Activated T-helper 9 cell treated with anti-CD3 and anti-CD28 coated beads, Interleukin-2, amount 50 U/mL, for 16 hours (primary cell): ENCODE measurements around the gene HBB.

Experiments
- DNase-seq: peaks from one replicate; pipeline ENCODE4 v3.0.0-alpha.2; 2020; ENCODE audit warnings: low read depth

Gene HBB

DNA sequence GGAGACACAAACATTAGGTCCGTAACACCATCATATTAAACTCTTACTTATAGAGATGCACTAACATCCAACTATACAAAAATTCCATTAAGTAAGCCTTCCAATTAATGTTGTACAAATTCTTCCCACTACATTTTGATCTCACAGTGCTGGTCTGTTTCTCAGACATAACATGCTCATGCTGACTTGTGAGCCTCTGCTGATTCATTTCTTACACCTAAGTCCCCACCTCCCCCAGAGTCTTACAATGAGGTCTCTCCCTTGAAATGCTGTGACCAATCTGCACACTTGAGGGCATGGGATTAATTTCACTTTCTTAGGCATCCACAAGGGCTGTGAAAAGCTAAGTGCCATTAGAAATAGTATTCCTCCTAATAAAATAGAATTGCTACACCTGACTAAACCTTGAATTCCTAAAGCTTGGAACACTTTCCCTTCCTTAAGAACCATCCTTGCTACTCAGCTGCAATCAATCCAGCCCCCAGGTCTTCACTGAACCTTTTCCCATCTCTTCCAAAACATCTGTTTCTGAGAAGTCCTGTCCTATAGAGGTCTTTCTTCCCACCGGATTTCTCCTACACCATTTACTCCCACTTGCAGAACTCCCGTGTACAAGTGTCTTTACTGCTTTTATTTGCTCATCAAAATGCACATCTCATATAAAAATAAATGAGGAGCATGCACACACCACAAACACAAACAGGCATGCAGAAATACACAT lies 20.8 kb upstream of the HBB start:
- DNase-seq = no peak

DNA sequence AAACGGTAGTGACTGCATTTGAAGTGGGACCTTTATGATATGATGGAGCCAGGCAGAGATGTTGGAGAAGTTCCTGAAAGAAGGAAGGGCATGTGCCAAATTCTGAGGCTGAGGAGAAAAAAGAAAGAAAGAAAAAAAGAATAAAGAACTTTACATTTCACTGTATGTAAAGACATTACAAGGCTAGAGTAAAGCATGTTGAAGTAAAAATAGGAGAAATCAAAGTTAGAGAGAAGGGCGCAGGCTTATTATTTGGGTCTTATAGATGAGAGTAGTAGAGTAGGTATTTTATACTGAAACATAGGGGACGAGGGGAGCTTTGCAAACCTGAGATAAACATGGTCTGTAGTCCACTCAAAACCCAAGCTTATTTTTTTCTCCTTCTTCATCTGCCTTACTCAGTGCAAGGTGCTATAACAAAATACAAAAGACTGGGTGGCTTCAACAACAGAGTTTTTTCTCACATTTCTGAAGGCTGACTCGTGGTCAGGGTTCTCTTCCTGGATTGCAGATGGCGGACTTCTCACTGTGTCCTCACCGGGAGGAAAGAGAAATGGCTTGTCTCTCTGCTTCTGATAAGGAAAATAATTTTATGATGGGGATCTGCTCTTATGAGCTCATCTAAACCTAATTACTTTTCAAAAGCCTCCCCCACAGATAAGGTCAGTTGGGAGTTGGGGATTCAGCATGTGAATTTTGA lies 20.1 kb upstream of the HBB start:
- no peak for DNase-seq

DNA sequence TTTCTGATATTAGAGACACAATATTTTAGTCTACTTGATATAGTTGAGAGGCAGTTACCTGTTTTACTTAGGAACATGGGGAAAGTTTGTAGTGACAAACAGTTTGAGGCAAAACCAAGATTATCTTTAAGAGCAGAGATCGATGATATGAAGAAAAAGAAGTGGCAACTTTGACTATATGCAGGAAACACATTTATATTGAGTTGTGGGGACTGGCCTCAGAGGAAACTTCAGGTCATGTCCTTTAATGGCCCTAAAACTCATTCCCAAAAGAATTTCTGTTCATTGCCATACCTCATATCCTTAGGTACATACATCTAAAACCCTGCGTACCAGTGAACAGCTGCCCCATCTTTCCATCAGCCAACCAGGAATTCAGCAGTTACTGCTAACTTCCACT lies 18.3 kb upstream of the HBB start:
- no peak for DNase-seq

DNA sequence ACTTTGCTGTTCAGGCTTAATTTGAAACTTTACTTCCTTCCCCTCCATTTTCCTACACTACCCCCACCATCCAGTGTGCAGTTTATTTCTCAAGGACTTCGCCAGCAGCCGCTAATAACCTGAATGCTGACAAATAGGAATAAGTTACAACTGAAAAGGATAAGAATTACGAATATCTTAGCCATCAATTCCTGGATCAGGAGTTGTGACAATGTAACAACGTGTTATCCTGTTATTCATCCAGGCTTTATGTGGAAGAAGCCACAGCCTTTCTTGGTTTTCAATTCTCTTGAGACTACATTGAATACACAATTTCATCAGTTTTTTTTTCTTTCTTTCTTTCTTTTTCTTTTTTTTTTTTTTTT lies 16.9 kb upstream of the HBB start:
- DNase-seq = no peak

DNA sequence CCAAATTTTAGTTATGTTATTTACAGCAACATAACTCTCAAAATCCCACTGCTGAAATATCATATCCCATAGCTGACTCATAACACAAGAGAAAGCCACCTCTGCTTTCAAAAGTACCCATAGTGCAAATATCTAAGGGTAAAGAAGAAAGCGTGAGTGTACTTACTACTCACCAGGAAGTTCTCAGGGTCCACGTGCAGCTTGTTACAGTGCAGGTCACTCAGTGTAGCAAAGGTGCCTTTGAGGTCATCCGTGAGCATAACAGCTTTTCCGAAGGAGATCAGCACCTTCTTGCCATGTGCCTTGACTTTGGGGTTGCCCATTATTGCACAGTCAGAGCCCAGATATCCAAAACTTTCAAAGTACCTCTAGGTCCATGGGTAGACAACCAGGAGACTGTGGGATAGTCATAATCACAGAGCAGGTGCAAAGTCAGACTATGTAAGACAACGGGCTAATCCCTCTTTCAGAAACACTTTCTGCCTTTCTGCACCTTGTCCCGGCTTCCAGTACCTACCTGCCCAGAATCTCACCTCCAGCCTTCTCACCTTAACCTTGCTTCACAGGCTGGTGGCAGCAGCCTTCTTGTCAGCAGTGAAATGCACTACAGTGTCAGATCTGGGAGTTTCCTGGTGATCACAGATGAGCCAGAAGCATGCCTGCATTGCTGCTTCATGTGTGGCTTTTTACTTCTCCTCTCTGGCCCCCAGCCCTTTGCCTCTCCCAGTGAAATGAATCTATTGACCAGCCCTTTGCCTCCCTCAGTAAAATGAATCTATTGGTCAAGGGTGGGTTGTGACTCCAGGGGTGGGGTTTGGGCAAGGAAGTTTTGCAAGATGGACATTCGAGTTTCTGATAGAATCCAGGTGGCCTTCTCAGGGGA lies 16.3 kb upstream of the HBB start:
- no peak for DNase-seq

DNA sequence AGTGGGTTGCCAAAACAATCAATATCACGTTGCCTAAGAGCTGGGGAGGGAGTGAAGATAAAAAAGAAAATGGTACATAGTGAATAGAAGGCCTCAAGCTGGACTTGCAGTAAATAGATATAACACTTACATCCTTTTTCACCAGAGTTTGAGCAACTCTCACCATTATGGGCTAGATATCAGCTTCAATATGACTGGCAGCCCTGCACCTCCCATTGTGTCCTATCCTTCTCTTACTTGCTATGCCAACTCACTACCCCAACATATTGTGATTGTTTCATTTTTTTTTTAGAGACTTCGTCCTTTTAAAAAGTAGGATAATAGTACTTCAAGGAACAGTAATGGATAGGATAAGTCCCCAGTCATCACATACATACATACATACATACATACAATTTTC lies 15.3 kb upstream of the HBB start:
- DNase-seq = no peak

DNA sequence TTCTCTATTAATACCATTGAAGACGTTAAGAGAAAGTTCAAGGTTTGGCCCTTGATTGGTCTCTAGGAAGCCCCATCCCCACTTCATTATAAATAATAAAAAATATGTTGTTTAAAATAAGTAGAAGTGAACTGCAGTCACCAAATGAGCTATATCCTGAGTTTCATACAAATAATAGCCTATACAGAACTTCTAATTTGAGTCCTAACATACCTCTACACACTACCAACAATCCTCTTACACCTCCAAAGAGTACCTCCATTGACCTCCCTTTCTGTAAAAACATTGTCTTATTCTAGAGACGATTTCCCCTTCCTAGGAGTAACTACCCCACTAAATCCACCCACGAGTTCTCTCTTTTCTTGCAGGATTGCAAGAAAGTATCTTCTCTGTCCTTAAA lies 14.6 kb upstream of the HBB start:
- DNase-seq = no peak

DNA sequence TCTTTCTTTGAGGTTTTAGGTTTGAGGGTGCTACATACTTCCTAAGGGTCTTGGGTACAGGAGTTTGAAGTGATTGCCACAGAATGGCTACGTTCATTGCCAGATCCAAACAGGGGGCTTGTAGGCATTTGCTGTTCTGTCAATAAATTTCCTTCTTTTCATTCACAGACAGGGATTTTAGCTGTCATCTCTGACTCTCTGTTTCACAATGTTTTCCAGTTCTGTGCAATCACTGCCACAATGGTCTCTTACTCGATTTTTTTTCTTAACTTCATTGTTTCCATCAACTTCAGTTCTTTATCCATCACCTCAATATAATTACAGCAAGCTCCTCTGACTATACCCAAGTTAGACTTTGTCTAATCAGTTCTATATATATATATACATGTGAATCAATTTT lies 13.6 kb upstream of the HBB start:
- DNase-seq = no peak

DNA sequence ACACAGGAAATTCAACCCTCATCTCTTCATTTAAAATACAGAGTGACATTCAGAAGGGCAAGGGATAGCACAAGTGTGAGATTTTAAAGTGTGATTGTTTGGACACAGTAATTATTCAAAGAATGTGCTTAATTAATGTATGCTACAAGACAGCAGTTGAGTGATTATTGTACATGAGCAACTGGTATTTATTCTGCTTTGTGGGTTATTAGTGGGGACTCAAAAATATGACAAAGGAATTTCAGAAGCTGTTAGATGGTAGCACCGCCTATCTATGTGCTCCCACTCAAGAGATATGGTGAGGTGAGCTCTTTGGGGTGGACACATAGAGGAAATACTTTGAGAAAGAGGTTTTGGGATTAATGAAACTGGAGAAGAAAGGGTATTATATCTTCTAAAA lies 13.2 kb upstream of the HBB start:
- DNase-seq = no peak

DNA sequence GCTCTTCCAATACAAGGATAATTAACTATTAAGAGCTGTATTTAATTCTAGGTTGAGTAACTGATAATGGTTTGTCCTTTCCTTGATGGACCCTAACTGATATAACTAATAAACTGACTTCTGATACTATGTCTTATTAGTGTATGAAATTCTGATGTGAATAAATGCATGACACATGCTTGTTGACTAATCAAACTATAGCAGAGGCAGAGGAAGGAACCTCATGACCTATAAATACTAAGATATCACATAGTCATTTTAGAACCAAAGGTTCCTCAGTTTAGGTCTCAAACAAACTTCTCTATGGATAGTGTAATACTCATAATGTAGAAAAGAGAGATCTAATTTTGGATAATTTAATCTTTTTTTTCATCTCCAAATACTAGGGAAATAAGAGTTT lies 12.2 kb upstream of the HBB start:
- no peak for DNase-seq

DNA sequence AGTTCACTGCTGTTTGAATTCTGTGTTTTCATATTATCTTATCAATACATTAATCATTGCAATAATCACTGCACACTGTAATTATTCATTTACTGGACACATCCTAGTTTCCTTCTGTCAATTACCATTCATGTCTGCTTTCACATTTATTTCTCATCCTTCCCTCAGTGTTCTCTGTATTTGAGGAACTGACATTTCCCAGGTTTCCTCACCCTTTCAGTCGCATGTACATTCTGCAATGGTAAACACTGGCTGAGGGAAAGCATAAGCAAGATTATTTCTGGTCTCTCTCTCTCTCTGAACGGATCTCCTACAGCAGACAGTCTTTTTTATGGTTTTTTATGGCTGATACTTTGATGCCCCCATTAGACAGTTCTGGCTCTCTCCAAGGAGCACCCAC lies 11.6 kb upstream of the HBB start:
- DNase-seq = no peak

DNA sequence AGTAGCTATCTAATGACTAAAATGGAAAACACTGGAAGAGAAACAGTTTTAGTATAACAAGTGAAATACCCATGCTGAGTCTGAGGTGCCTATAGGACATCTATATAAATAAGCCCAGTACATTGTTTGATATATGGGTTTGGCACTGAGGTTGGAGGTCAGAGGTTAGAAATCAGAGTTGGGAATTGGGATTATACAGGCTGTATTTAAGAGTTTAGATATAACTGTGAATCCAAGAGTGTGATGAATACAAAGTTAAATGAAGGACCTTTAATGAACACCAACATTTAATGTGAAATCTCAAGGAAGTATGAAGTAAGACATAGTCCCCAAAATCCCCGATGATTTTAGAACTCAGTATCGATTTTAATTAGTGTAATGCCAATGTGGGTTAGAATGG lies 10.5 kb upstream of the HBB start:
- no peak for DNase-seq

DNA sequence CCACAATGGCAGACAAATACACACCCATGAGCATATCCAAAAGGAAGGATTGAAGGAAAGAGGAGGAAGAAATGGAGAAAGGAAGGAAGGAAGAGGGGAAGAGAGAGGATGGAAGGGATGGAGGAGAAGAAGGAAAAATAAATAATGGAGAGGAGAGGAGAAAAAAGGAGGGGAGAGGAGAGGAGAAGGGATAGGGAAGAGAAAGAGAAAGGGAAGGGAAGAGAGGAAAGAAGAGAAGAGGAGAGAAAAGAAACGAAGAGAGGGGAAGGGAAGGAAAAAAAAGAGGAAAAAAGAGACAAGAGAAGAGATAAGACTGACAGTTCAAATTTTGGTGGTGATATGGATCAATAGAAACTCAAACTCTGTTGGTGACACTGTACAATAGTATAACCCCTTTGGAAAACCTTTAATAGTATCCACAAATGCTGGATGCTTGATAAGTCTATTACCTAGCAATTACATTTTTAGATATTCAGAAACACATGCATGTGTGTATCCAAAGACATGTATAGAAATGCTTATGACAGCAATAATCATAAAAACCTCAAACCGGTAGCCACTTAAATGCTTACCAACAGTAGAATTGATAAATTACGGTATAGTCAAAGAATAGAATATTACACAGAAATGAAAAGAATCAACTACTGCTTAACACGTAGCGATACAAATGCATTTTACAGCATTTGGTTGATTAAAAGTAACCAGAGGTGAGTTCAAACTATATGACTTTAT lies 8.7 kb upstream of the HBB start:
- no peak for DNase-seq

DNA sequence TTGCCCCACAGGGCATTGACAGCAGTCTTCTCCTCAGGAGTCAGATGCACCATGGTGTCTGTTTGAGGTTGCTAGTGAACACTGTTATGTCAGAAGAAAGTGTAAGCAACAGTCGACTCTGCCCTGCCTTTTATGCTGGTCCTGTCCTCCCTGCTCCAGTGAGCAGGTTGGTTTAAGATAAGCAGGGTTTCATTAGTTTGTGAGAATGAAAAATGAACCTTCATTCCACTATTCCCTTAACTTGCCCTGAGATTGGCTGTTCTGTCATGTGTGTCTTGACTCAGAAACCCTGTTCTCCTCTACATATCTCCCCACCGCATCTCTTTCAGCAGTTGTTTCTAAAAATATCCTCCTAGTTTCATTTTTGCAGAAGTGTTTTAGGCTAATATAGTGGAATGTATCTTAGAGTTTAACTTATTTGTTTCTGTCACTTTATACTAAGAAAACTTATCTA lies 7.5 kb upstream of the HBB start, which contains the start of gene HBD:
TSS of gene HBD (minus strand) at position 103 of the 454 bp plus-strand sequence. CDS start at position 53, 50 bp downstream.
- DNase-seq = no peak

DNA sequence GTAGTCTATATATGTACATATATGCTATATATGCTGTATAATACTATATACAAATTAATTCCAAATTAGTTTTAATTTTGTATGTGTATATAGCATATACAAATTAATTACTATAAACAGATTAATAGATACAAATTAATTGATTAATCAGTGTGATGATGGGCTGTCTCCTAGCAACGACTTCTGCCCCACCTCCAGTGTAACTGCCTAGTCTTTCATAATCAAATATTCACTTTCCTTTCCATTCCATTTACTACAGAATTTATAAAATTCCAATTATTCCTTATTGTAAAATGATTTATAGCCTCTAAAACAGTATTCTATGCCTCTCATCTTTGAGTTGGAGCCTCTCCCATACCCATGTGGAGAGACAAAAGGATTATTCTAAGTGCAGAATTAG lies 6.4 kb upstream of the HBB start:
- no peak for DNase-seq

DNA sequence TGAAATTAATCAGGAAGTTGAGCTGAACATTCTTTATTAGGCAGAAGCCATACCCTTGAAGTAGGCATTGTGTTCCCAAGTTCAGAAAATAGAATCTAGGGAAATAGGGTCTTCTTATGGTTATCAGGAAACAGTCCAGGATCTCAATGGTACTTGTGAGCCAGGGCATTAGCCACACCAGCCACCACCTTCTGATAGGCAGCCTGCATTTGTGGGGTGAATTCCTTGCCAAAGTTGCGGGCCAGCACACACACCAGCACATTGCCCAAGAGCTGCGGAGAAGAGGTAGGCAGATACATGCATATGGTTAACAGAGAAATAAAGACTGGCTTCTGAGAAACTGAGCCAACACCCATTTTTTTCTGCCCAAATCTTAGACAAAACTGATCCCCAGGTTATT lies 6.0 kb upstream of the HBB start:
- no peak for DNase-seq

DNA sequence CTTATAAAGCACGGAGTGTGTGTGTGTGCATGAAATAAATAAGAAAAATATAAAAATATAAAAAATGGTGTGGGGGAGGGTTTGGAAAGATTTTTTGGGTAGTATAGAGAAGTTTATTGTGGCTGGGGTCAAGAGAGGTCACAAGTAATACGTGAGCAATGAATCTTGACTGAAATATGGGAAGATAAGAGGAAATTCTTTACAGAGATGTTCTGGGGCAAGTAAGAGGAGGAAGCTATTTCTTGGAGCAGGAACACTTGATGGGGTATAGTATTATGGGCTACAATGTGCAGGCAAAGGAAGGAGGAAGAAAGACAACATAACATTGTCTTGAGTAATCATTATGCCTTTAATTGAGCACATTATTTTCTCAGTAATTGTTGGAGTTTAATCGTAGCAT lies 5.3 kb upstream of the HBB start:
- DNase-seq = no peak

DNA sequence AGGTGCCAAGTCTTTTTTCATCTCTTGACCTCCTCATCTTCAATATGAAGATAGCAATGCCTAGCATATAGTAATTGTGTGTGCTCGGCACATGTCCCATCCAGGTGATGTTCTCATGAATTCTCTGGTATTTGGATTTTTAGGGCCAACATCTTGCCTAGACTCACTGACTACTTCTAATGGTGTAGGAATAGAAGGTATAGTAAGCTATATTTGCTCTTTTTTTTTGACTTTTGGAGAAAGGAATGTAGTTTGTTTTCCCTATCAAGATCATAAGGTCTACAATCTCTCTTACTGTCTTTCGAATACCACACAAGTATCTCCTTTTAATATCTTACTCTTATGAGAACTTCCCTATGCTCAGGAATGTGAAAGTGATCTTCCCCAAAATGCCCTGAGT lies 4.2 kb upstream of the HBB start:
- DNase-seq = no peak

DNA sequence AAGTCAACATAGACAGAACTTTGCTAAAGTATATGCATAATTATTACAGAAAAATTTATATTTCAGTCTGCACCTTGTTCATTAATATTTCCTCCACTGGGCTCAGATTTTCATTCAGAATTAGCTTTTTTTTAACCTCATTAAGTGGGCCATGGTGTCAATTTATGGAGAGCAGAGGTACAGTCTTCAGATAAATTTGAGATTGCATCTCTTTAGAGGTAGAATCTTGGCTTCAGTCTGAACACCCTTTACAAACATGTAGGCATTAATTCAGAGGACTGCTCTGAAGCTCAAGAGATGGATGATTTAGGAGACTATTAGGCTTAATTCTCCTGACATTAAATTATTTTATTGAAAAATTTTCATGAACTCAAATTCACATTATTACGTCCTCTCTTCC lies 3.4 kb upstream of the HBB start:
- DNase-seq = no peak

DNA sequence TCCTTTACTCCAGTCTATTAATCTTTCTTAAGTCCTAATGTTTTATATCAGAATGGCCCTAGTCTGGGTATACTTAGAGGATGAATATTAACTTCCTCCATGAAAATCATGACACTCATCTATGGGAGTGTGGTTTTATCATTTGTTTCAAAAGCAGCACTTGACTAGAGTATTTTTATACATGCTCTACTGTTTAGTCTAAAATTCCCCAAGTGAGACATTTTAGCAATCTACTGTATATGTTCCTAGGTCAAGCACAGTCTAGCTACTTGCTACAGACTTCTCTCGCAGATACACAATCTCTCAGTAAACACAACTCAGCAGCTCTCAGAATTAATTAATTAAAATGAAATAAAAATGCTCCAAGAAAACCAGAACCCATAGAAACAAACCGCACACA lies 2.9 kb upstream of the HBB start:
- DNase-seq = no peak

DNA sequence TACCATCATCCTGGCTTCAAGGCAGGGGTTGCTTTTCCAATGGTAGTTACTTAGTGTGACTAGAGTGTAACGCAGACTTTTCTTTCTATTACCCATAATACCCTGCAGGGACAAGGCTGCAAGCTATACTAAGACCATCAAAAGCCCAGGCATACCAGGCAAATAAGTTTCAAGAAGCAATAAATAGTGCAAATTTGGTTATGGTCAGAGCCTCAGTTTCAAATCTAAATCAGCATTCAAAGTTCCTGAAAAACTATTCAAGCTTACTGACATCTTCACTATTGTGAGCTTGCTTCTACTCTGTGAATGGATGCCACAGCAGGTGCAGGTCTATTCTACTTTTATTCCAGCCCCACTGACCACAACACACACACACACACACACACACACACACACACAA lies 2.5 kb upstream of the HBB start:
- no peak for DNase-seq

DNA sequence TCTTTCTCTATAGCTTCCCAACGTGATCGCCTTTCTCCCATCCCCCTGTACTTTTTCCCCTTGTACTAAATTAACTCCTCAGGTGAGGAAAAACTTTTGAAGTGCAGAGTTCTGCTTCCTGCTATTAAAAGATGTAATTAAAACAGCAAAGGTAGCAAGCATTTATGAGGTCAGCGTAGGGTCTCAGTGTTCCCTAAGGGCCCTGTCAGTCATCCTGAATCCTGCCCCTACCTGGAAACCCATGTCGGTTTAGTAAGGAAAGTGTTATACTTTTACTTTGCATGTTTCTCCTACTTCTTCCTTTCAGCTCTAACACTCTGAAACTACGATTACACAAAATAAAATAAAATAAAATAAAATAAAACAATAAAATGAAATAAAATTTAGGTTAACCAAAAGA lies 1.3 kb upstream of the HBB start:
- DNase-seq = no peak
